GM23338 (cell line): ENCODE measurements around the gene KDM4C. TPM values are rescaled to one million over a fixed set of nuclear protein-coding genes. Genes with fewer than 3 reads are reported as not detected.

Source experiments
- ATAC-seq: fragments of 200-7000 bp; cut with Tn5 transposase; 3 replicates; pipeline ENCODE4 v1.9.1; 2020
- DNase-seq: peaks from one replicate; pipeline ENCODE4 v3.0.0-alpha.2; 2015; ENCODE audit warnings: low spot score
- H2AFZ ChIP-seq: fragments of 200-600 bp; sonication (generic); 2 replicates; pipeline ENCODE4 v1.8.0; 2016; ENCODE audit warnings: antibody characterized with exemption, mild to moderate bottlenecking, moderate library complexity
- H3F3A ChIP-seq: fragments of 200-600 bp; sonication (generic); replicated peaks from 2 replicates; pipeline ENCODE4 v1.8.0; 2017; ENCODE audit warnings: antibody characterized with exemption, mixed run types, low read depth
- H3K27ac ChIP-seq: fragments of 200-600 bp; sonication (generic); 2 replicates; pipeline ENCODE4 v1.6.1; 2016; ENCODE audit warnings: low read depth
- H3K27me3 ChIP-seq: fragments of 200-600 bp; sonication (generic); 2 replicates; pipeline ENCODE4 v1.8.0; 2016; ENCODE audit warnings: mild to moderate bottlenecking, mixed run types, moderate library complexity; ENCODE audit not compliant: insufficient read depth
- H3K36me3 ChIP-seq: fragments of 200-600 bp; sonication (generic); 2 replicates; pipeline ENCODE4 v1.8.0; 2016; ENCODE audit warnings: mild to moderate bottlenecking; ENCODE audit not compliant: insufficient read depth
- H3K4me1 ChIP-seq: fragments of 200-600 bp; sonication (generic); 2 replicates; pipeline ENCODE4 v1.8.0; 2016; ENCODE audit warnings: mild to moderate bottlenecking, moderate library complexity; ENCODE audit not compliant: insufficient read depth
- H3K4me2 ChIP-seq: fragments of 200-600 bp; sonication (generic); 2 replicates; pipeline ENCODE4 v1.7.1; 2017; ENCODE audit warnings: mixed run types
- H3K4me3 ChIP-seq: fragments of 200-600 bp; sonication (generic); 2 replicates; pipeline ENCODE4 v1.6.1; 2016; ENCODE audit warnings: mixed run types
- H3K79me2 ChIP-seq: fragments of 200-600 bp; sonication (generic); replicated peaks from 2 replicates; pipeline ENCODE4 v1.8.0; 2017; ENCODE audit warnings: mild to moderate bottlenecking; ENCODE audit not compliant: insufficient read depth
- H3K9me2 ChIP-seq: fragments of 200-600 bp; sonication (generic); 2 replicates; pipeline ENCODE4 v1.8.0; 2017; ENCODE audit not compliant: insufficient read depth
- H4K20me1 ChIP-seq: fragments of 200-600 bp; sonication (generic); replicated peaks from 2 replicates; pipeline ENCODE4 v1.8.0; 2017; ENCODE audit warnings: mild to moderate bottlenecking; ENCODE audit not compliant: insufficient read depth
- H3K27ac Mint-ChIP-seq: 2 replicates; pipeline ENCODE4 v1.8.0; 2020; ENCODE audit warnings: inconsistent platforms, mild to moderate bottlenecking, moderate library complexity, mixed read lengths
- H3K27me3 Mint-ChIP-seq: 3 replicates; pipeline ENCODE4 v1.8.0; 2022; ENCODE audit warnings: low read depth, mild to moderate bottlenecking, moderate library complexity, mixed read lengths, inconsistent platforms; ENCODE audit not compliant: insufficient read depth, poor library complexity
- H3K36me3 Mint-ChIP-seq: 3 replicates; pipeline ENCODE4 v1.8.0; 2021; ENCODE audit warnings: low read depth, mild to moderate bottlenecking, inconsistent platforms, moderate library complexity, mixed read lengths
- H3K4me1 Mint-ChIP-seq: 3 replicates; pipeline ENCODE4 v1.8.0; 2020; ENCODE audit warnings: mild to moderate bottlenecking, inconsistent platforms, mixed read lengths
- H3K4me3 Mint-ChIP-seq: 3 replicates; pipeline ENCODE4 v1.8.0; 2021; ENCODE audit warnings: moderate library complexity, mild to moderate bottlenecking, inconsistent platforms, mixed read lengths
- H3K9me3 Mint-ChIP-seq: 3 replicates; pipeline ENCODE4 v1.8.0; 2020; ENCODE audit warnings: moderate library complexity, mild to moderate bottlenecking, inconsistent platforms, mixed read lengths
- CREB1 ChIP-seq: fragments of 250-450 bp; sonication (Bioruptor Pico); IDR thresholded peaks from 2 replicates; pipeline ENCODE4 v1.5.0; 2020; ENCODE audit warnings: low read depth, mild to moderate bottlenecking, moderate library complexity
- CTCF ChIP-seq, 2 experiments: fragments of 200-600 bp in 1 of 2; sonication (generic) in 1 of 2; conservative IDR thresholded peaks; 2 replicates each; pipeline versions ENCODE4 v1.5.1 to v1.6.1; 2016 to 2017; ENCODE audit warnings: antibody characterized with exemption in 2 of 2, low read depth in 2 of 2, mild to moderate bottlenecking in 2 of 2, moderate library complexity in 1 of 2
- ETS1 ChIP-seq: IDR thresholded peaks from 2 replicates; pipeline ENCODE4 v1.6.1; 2016; ENCODE audit warnings: antibody characterized with exemption
- EZH2phosphoT487 ChIP-seq: fragments of 200-600 bp; sonication (generic); IDR thresholded peaks from one replicate; pipeline ENCODE4 v1.8.1; 2018; ENCODE audit warnings: antibody characterized with exemption; ENCODE audit not compliant: unreplicated experiment
- JUNB ChIP-seq: IDR thresholded peaks from one replicate; pipeline ENCODE4 v1.6.1; 2016; ENCODE audit warnings: antibody characterized with exemption; ENCODE audit not compliant: unreplicated experiment
- NANOG ChIP-seq: IDR thresholded peaks from 2 replicates; pipeline ENCODE4 v1.6.1; 2016; ENCODE audit warnings: antibody characterized with exemption, borderline replicate concordance
- POLR2AphosphoS5 ChIP-seq: IDR thresholded peaks from 2 replicates; pipeline ENCODE4 v1.6.1; 2016; ENCODE audit warnings: antibody characterized with exemption, low read depth
- REST ChIP-seq: IDR thresholded peaks from one replicate; pipeline ENCODE4 v1.6.1; 2018; ENCODE audit warnings: antibody characterized with exemption; ENCODE audit not compliant: unreplicated experiment
- STAT1 ChIP-seq: IDR thresholded peaks from one replicate; pipeline ENCODE4 v1.6.1; 2016; ENCODE audit warnings: antibody characterized with exemption; ENCODE audit not compliant: unreplicated experiment
- polyA plus RNA-seq: library from polyadenylated mRNA; unstranded; fragments of >200 nt; fragmentation: Nextera tagmentation; extraction: Ambion mirVana; gene quantifications from 2 replicates; pipeline ENCODE4 v1.2.1, GENCODE V29; 2016
- total RNA-seq: library from RNA; depleted of rRNA; stranded (reverse); fragments of >200 nt; shearing (Covaris generic); gene quantifications from 2 replicates; pipeline ENCODE4 v1.2.3, GENCODE V29; 2014

The KDM4C gene
- total and polyA plus RNA-seq, 2 experiments from 2014 or later, result 12.0 to 43.8 TPM

GRCh38 chr9:7164440-7165330 lies 406.9 kb downstream of the KDM4C start:
- Histone ChIP-seq H3K4me2 (no peak overlapping the region), H3K4me3 (no peak overlapping the region), H3K9me2 (peaks cover 6% of the 10 kb centered on the region; the same call in 1 of the 2 replicates), H3K79me2 (no peaks in the 10 kb centered on the region), H2AFZ (no peak overlapping the region), H3K36me3 (no peaks in the 10 kb centered on the region), H4K20me1 (no peaks in the 10 kb centered on the region), H3F3A (no peaks in the 10 kb centered on the region), H3K4me1 (no peaks in the 10 kb centered on the region), H3K27ac (no peak overlapping the region), H3K27me3 (no peaks in the 10 kb centered on the region)
- Mint-ChIP-seq H3K4me1 (peaks cover 3% of the 10 kb centered on the region; the same call in 2 of the 3 replicates), H3K9me3 (no peaks in the 10 kb centered on the region), H3K36me3 (no peaks in the 10 kb centered on the region; the same call in 2 of the 3 replicates), H3K4me3 (no peak overlapping the region), H3K27me3 (no peaks in the 10 kb centered on the region), H3K27ac (no peak overlapping the region)
- DNase-seq (no peak), ATAC-seq (no peak)
- TF ChIP-seq CTCF (conservative IDR thresholded peaks at IDR 0.05; ENCODE audit: low read depth in 2 of 2), result no peak

GRCh38 chr9:7165331-7165975 lies 407.7 kb downstream of the KDM4C start:
- H3K27me3 ChIP-seq, result no peaks in the 10 kb centered on the region
- Mint-ChIP-seq H3K27ac (no peak overlapping the region), H3K4me1 (peaks cover 7% of the 10 kb centered on the region; the same call in 2 of the 3 replicates), H3K9me3 (no peaks in the 10 kb centered on the region), H3K4me3 (no peak overlapping the region), H3K36me3 (no peaks in the 10 kb centered on the region; the same call in 2 of the 3 replicates), H3K27me3 (no peaks in the 10 kb centered on the region)
- H3K27ac ChIP-seq, result no peak overlapping the region
- no peaks in the 10 kb centered on the region for H3K9me2 ChIP-seq
- H2AFZ ChIP-seq, result no peak overlapping the region
- no peak overlapping the region for H3K4me3 ChIP-seq
- H4K20me1 ChIP-seq, result no peaks in the 10 kb centered on the region
- H3K36me3 ChIP-seq, result no peaks in the 10 kb centered on the region
- peaks cover 3% of the 10 kb centered on the region; the same call in 1 of the 2 replicates for H3K4me1 ChIP-seq
- ATAC-seq, result no peak
- no peak for DNase-seq
- no peak overlapping the region for H3K4me2 ChIP-seq
- no peaks in the 10 kb centered on the region for H3F3A ChIP-seq
- H3K79me2 ChIP-seq, result no peaks in the 10 kb centered on the region
- TF ChIP-seq NANOG, result no peak
- TF ChIP-seq CREB1, result no peak
- TF ChIP-seq EZH2phosphoT487, result no peak
- no peak for TF ChIP-seq ETS1
- no peak for TF ChIP-seq JUNB
- TF ChIP-seq POLR2AphosphoS5, result no peak
- TF ChIP-seq REST, result no peak
- no peak for TF ChIP-seq STAT1
- TF ChIP-seq CTCF (conservative IDR thresholded peaks at IDR 0.05; ENCODE audit: low read depth in 2 of 2), result no peak
